Gastrocnemius medialis (tissue), 4 donors: Measurements from ENCODE around the gene MAML2.

ENCODE experiments used
- POLR2A ChIP-seq, 2 donors: fragments of 450-650 bp; IDR thresholded peaks; one replicate each; pipeline ENCODE4 v1.6.1; 2017; ENCODE audit warnings: antibody characterized with exemption in 2 of 2, mild to moderate bottlenecking in 2 of 2, moderate library complexity in 2 of 2
- TF ChIP-seq, protein P1 (sequence below), 5 experiments: fragments of 450-650 bp in 3 of 5; fragments of 200-600 bp in 2 of 5; sonication (generic) in 2 of 5; IDR thresholded peaks in 4 of 5; conservative IDR thresholded peaks in 1 of 5; 1 replicate in 4 of 5; 2 replicates in 1 of 5; pipeline ENCODE4 v1.5.1; 2016 to 2019; ENCODE audit warnings: antibody characterized with exemption in 5 of 5, mild to moderate bottlenecking in 3 of 5, moderate library complexity in 3 of 5

DNA sequence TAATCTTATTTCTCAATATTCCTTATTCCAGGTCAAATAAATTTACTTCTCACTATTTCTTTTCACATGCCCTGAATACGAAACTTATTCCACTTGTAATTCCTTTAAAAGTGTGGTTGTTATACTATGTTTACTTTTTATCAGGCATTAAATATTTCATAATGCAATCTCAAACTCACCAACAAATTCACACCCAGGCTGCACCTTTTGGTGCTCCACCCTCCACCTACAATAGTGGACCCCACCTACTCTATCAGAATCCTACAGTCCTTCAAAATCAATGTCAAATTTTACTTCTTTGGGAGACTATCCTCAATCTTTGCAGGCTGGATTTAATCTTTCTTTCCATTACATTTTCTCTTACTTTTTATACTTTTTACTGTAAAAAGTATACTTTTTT, 353.2 kb downstream of the MAML2 start:
- TF ChIP-seq POLR2A (IDR thresholded peaks at IDR 0.05): no peak
- TF ChIP-seq, protein P1, sequence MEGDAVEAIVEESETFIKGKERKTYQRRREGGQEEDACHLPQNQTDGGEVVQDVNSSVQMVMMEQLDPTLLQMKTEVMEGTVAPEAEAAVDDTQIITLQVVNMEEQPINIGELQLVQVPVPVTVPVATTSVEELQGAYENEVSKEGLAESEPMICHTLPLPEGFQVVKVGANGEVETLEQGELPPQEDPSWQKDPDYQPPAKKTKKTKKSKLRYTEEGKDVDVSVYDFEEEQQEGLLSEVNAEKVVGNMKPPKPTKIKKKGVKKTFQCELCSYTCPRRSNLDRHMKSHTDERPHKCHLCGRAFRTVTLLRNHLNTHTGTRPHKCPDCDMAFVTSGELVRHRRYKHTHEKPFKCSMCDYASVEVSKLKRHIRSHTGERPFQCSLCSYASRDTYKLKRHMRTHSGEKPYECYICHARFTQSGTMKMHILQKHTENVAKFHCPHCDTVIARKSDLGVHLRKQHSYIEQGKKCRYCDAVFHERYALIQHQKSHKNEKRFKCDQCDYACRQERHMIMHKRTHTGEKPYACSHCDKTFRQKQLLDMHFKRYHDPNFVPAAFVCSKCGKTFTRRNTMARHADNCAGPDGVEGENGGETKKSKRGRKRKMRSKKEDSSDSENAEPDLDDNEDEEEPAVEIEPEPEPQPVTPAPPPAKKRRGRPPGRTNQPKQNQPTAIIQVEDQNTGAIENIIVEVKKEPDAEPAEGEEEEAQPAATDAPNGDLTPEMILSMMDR (IDR thresholded peaks at IDR 0.05 in 4 of 5, conservative IDR thresholded peaks at IDR 0.05 in 1 of 5): no peak
